Neural progenitor cell (in vitro differentiated cells): Measurements from ENCODE around the gene ATP5F1C.
"Not testable (repeated sequence)": the region's sequence is repeated elsewhere in the genome, so short reads cannot be mapped to it uniquely, and the experiment has no call there.

Source experiments
- EZH2 ChIP-seq: fragments of 200-600 bp; sonication (generic); IDR thresholded peaks from 2 replicates; pipeline ENCODE4 v1.6.1; 2017; ENCODE audit warnings: antibody characterized with exemption, mild to moderate bottlenecking, moderate library complexity
- EZH2phosphoT487 ChIP-seq: fragments of 200-600 bp; sonication (generic); IDR thresholded peaks from 2 replicates; pipeline ENCODE4 v1.6.1; 2017; ENCODE audit warnings: antibody characterized with exemption

DNA sequence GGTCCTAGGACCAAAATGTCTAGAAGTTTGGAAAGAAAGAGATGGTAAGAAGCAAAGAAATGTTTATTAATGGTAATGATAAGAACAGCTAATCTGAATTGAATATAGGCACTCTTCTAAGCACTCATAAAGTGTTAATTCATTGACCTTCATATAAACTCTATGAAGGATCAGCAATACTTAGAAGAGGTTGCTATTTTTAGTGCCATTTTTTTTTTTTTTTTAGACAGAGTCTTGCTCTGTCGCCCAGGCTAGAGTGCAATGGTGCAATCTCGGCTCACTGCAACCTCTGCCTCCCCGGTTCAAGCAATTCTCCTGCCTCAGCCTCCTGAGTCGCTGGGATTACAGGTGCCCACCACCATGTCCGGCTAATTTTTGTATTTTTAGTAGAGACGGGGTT lies 5.8 kb upstream of the ATP5F1C start:
- TF ChIP-seq EZH2, EZH2phosphoT487: not testable (repeated sequence)
